Iris pigment epithelial cell (primary cell): Measurements from ENCODE around the gene CCDC93.
A peak's percentile ranks its signal among the peaks of the same experiment; 100 is the strongest.
"Not testable (repeated sequence)": the region's sequence is repeated elsewhere in the genome, so short reads cannot be mapped to it uniquely, and the experiment has no call there.

ENCODE experiments used
- DNase-seq: peaks from one replicate; pipeline ENCODE4 v3.0.0-alpha.2; 2011; ENCODE audit warnings: low read depth

The CCDC93 gene

DNA sequence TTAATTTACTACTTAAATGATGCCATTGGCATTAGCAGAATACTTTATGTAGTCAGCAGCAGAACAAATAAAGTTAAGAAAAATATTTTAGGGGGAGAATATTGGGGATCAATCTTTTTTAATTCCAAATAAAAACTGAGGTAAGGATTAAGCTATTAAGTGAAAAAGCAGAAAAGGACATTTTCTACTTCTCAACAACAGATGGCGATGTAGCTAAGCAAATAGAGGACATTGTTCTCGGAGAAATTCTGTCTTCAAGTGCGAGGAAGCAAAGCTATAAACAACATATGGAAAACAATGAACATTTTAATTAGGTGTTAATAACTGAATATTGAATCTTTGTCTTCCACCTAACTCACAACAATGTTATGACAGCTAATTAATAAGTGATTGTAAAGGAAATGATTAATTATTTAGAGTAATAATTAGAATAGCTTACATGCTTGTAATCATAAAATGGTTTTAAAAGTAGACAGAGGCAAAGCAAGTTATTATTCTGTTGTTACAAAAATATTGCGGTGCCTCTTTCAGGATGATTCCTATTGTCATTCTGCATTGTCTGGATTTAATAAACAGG, 32.9 kb upstream of the CCDC93 start:
- DNase-seq, result peak; percentile 54

DNA sequence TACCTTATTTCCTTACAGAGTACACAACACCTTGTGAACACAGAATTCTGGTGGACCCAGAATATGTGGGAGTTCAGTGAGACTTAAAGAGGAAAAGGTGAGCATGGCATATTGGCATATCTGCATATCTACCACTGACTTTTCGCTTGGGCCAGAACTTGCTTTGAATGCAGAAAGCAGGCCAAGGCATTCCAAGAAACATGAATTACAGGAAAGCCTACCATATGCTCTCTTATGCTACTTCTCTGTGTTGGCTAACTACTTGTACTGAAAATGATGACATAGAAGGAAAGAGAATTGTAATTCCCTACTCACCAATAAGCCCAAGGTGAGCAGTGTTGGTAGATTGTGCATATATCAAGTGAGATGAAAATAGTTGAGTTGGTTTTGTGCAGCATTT, 31.4 kb upstream of the CCDC93 start:
- no peak for DNase-seq

GRCh38 chr2:118044854-118045253, 31.0 kb upstream of the CCDC93 start:
- DNase-seq, result no peak

- no peak for DNase-seq
These were observed 30.3 kb upstream of the CCDC93 start for GRCh38 chr2:118044103-118044716.

GRCh38 chr2:118040891-118041290, 27.0 kb upstream of the CCDC93 start:
- DNase-seq, result no peak

DNA sequence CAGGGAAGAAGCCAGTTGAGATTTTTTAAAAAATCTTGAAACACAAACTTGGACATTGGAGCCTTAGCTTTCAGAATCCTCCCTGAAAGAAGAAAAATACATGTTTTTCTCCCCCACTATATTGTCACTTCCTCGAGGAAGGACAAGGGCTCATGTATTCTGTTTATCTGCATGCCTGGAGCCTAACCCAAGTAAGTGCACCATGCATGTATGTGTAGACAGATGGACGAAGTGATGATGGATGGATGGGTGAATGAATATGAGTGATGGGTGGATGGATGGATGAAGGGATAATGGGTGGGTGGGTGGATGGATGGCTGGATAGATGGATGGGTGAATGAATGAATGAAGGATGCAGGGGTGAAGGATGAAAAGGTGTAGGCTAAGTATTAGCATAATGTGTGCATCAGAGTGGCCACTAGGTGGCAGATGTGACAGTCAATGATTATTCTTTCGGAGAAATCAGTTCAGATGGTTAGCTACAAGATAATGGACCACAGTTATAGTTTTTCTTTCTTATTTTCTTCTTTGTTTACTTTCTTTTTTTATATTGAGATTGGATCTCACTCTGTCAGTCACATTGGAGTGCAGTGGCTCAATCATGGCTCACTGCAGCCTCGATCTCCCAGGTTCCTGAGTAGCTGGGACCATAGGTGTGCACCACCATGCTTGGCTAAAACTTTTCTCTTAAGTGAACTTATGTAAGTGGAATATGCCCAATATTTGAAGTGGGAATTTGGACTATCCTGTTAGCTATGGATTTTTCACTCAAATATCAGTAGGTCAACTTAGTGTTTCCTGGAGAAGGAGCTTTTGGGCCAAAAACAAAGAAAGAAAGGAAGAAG, 18.5 kb upstream of the CCDC93 start:
- peak; percentile 36 for DNase-seq

DNA sequence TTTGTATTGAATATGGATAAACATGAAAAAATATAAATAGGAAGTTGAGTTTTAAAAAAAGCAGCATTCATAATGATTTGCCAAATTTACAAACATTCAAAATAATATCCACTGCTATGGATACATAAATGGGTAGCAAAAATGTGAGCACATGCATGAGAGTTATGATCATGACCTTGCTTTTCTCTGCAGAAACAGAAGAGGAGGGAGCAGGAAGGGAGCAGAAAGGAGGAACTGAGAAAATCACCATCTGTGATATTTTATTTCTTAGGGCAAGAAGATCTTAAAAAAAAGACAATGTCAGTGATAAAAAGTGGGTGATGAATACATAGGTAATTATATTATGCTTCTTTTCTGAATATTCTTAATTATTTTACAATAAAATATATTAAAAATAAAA, 17.7 kb upstream of the CCDC93 start:
- DNase-seq, result no peak

- no peak for DNase-seq
These were observed 15.2 kb upstream of the CCDC93 start for GRCh38 chr2:118029025-118029424.

- DNase-seq, result no peak
These were observed 7.5 kb upstream of the CCDC93 start for GRCh38 chr2:118021356-118021755.

DNA sequence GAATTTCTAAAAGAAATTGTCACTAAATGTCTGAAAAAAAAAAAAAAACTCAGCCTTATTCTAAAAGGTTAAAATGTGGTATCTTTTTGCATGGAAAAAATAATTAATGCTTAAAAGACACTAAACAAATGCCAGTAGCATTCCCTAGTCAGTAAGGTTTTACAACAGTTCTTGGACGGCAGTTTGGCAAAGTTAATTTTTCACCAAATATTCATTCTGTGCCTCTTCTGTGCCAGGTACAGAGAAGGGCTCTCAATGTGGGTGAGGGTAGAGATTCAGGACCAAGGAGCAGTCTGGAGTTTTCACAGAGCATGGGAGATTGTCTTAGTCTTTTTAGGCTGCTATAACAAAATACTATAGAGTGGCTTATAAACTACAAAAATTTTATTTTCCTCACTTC, 6.0 kb upstream of the CCDC93 start:
- DNase-seq, result no peak

GRCh38 chr2:118016911-118017310, 3.0 kb upstream of the CCDC93 start:
- peak; percentile 39 for DNase-seq

GRCh38 chr2:118015761-118016160, 1.9 kb upstream of the CCDC93 start:
- not testable (repeated sequence) for DNase-seq

- DNase-seq, result no peak
These were observed 588 bp upstream of the CCDC93 start for GRCh38 chr2:118014492-118014824.

GRCh38 chr2:118013221-118013723, 598 bp downstream of the CCDC93 start:
- DNase-seq, result no peak

DNA sequence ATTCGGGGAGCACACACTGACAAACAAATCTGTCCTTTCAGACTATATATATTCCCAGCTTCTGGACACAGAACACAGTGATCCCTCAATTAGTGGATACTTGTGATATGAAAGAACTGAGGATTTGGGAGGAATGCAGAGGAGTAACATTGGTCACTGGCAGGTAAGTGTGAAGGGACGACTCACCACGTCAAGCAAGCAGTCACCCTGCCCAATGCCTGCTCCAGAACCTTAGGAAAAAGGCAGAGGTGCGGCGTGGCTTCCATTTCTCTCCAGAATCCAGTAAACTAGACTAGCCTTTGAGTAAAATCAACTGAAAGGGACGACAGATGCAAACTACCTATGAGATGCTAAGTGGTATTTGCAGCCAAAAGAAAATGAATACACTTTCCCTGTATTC, 1.1 kb downstream of the CCDC93 start:
- DNase-seq, result no peak

DNA sequence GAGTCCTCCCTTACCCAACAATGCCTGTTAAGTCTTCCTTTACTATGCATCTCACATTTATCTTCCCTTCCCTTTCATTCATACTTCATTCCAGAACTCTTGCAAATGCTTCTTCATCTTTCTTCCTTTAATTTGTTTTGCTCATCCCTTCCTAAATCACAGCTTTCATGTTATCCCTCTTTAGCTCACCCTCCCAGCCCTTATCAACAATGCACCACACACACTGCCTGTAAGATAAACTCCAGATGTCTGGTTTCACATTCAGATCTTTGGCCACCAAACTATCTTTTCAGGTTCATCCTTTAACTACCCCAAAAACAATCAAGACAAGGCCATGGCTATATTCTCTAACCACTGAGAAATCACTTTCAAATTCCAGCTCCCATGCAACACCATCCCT, 3.4 kb downstream of the CCDC93 start:
- DNase-seq, result no peak

DNA sequence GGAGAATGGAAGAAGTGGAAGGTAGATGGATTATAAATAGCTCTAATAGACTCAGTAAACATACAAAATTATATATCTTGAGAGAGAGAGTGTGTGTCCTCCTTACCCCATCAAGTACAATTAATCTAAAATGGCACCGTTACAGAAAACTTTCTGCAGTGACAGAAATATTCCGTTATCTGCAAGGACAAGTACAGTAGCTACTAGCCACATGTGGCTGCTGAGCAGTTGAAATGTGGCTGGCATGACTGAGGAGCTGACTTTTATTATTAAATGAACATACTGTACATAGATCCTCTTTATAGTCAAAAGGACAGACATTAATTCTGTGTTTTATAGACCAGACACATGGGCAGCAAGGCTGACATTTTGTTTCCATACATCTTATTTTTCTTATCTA, 7.0 kb downstream of the CCDC93 start:
- DNase-seq, result no peak

DNA sequence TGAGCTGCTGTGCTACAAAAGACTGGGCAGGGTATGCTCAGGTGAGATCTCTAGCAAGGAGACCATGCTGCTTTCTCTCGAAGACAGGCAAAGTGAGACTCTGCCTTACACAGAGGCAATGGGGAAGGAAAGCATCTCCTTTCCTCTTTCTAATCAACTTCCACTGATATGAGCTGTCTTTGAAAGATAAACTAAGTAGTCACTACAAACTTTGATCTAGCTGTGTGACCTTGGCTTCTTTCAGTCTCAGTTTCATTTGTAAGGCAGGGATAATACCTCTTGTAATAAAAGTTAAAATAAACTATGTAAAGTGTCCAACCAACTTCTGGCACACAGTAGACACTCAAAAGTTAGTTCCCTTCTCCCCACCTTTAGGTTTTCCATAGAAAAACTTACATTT, 7.5 kb downstream of the CCDC93 start:
- DNase-seq, result no peak

GRCh38 chr2:118003396-118003824, 10.5 kb downstream of the CCDC93 start:
- peak; percentile 79 for DNase-seq

- DNase-seq, result no peak
These were observed 13.8 kb downstream of the CCDC93 start for GRCh38 chr2:118000041-118000440.

DNA sequence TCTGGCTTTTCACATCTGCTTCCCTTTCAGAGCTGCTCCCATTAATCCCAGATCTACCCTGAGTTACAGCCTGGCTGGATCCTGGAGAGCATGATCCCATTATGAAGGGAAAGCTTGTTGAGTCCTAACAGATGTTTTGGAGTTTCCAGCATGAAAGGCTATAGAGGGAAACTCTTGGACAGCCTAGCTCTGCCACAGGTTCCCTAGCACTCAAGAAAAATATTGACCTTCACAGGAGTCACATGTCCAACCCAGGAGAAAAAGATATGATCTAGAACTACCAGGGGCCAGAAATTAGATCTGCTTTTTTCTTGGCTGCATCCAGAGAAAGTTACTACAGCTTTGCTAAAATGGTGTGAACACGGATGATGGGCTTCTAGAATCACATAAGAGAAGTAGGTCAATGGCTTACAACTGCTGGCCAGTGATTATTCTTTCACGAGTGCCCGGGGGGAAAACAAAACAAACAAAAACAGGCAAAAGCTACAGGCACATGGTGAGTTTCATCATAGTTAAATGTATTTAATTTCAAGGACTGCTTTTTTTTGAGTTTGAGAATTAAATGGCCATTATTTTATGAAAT, 15.9 kb downstream of the CCDC93 start:
- no peak for DNase-seq

- DNase-seq, result no peak
These were observed 17.3 kb downstream of the CCDC93 start for GRCh38 chr2:117996525-117996924.

- DNase-seq, result no peak
These were observed 19.1 kb downstream of the CCDC93 start for GRCh38 chr2:117994729-117995128.
